ENCODE results near the gene BORCS5.

- TF ChIP-seq EZH2 (IDR thresholded peaks at IDR 0.05) (no peak), POLR2AphosphoS5 (IDR thresholded peaks at IDR 0.05; ENCODE audit: borderline replicate concordance, low read depth, low read length) (no peak), FOXP2 (optimal IDR thresholded peaks at IDR 0.05; ENCODE audit: control extremely low read depth, extremely low read length, insufficient read depth) (no peak)
Observed at GRCh38 chr12:12482150-12482761, 125.4 kb downstream of the BORCS5 start.

Data from SK-N-MC (cell line).